Measurements from ENCODE around the gene EPO. TPM values are rescaled to one million over a fixed set of nuclear protein-coding genes. Genes with fewer than 3 reads are reported as not detected.

EPO gene
- total RNA-seq, 1 experiment from 2014 or later = 0.30 TPM

DNA sequence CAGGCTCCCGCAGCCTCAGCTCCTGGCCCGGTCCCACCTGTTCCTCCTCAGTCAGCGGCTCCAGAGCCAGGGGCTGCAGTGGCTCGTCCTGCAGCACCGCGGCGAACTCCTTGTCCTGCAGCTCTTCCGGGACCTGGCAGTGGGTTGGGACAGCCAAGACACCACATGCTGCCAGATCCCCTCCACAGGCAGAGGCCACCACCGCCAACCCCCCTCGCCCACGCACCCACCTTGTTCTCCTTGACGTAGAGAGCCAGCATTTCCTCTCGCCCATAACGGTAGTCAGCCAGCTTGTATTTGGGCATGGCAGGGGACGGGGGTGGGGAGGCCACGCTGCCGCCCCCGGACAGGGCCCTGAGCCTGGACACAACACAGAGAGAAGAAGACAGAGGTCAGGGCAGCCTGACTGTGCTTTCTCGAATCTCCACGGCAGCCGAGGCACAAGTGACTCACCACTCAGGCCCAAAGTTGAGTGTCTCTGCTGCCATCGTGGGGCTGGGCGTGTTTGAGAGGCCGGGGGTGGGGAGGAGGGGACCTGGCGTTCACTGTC lies 32.4 kb upstream of the EPO start:
- BruUV-seq (replicated peaks) = no TSS peak
- Histone ChIP-seq H3K4me2 (ENCODE audit: low read length) (no peak overlapping the region), H3K27ac (ENCODE audit: low read depth, low read length) (no peak overlapping the region), H2AFZ (ENCODE audit: low read depth, low read length, poor library complexity, severe bottlenecking) (no peak overlapping the region), H3K36me3 (ENCODE audit: control insufficient read depth in 1 of 2, insufficient read depth in 2 of 2, low read length in 2 of 2) (peaks cover 23 to 28% of the 10 kb centered on the region in 2 experiments; a peak in 3 of 4 replicates), H3K79me2 (ENCODE audit: insufficient read depth, low read length) (peaks cover 56% of the 10 kb centered on the region), H3K27me3 (ENCODE audit: insufficient read depth, low read length) (no peaks in the 10 kb centered on the region), H3K9ac (ENCODE audit: low read length) (no peak overlapping the region), H3K9me2 (ENCODE audit: insufficient read depth) (no peaks in the 10 kb centered on the region), H4K20me1 (ENCODE audit: insufficient read depth) (no peaks in the 10 kb centered on the region), H3K9me3 (ENCODE audit: control insufficient read depth in 1 of 2, insufficient read depth in 1 of 2, low read depth in 1 of 2, low read length in 2 of 2) (no peaks in the 10 kb centered on the region), H3K4me1 (ENCODE audit: control insufficient read depth in 1 of 2, insufficient read depth in 2 of 2, low read length in 2 of 2) (peaks cover 14 to 22% of the 10 kb centered on the region in 2 experiments; a peak in 3 of 4 replicates), H3K4me3 (replicated peaks in 1 of 2; ENCODE audit: low read depth in 1 of 2, low read length in 2 of 2) (no peak overlapping the region)
- TF ChIP-seq, protein P1, sequence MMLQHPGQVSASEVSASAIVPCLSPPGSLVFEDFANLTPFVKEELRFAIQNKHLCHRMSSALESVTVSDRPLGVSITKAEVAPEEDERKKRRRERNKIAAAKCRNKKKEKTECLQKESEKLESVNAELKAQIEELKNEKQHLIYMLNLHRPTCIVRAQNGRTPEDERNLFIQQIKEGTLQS (IDR thresholded peaks at IDR 0.05) = no peak
- TF ChIP-seq EZH2phosphoT487 (IDR thresholded peaks at IDR 0.05; ENCODE audit: borderline replicate concordance) (no peak), SP1 (IDR thresholded peaks at IDR 0.05; ENCODE audit: low read depth) (no peak), JUND (IDR thresholded peaks at IDR 0.05) (no peak), MAX (IDR thresholded peaks at IDR 0.05) (no peak), ZFX (IDR thresholded peaks at IDR 0.05) (no peak), SIN3A (IDR thresholded peaks at IDR 0.05; ENCODE audit: low read depth) (no peak), FOSL1 (IDR thresholded peaks at IDR 0.05; ENCODE audit: low read depth) (no peak), YY1 (IDR thresholded peaks at IDR 0.05; ENCODE audit: extremely low read depth, insufficient replicate concordance, low read depth, low read length) (no peak)
- TF ChIP-seq, protein P2, sequence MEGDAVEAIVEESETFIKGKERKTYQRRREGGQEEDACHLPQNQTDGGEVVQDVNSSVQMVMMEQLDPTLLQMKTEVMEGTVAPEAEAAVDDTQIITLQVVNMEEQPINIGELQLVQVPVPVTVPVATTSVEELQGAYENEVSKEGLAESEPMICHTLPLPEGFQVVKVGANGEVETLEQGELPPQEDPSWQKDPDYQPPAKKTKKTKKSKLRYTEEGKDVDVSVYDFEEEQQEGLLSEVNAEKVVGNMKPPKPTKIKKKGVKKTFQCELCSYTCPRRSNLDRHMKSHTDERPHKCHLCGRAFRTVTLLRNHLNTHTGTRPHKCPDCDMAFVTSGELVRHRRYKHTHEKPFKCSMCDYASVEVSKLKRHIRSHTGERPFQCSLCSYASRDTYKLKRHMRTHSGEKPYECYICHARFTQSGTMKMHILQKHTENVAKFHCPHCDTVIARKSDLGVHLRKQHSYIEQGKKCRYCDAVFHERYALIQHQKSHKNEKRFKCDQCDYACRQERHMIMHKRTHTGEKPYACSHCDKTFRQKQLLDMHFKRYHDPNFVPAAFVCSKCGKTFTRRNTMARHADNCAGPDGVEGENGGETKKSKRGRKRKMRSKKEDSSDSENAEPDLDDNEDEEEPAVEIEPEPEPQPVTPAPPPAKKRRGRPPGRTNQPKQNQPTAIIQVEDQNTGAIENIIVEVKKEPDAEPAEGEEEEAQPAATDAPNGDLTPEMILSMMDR (IDR thresholded peaks at IDR 0.05 in 2 of 3, conservative IDR thresholded peaks at IDR 0.05 in 1 of 3; ENCODE audit: borderline replicate concordance in 1 of 3, insufficient read depth in 1 of 3, low read depth in 2 of 3, low read length in 2 of 3) = no peak
- ChIA-PET RAD21 (ENCODE audit: low non-redundant PET in 1 of 2, low total read pairs in 2 of 2, uncharacterized antibody in 2 of 2, unreplicated experiment in 2 of 2) (no interaction called here), CTCF (no interaction called here), POLR2A (interaction anchor here (0.6 kb wide), 1 partner anchor 185 kb away, joined by 3 read pairs; no protein-coding TSS in a partner anchor)
- ATAC-seq = no peak
- DNase-seq (ENCODE audit: low read depth, low spot score) = no peak
- intact Hi-C loops (cut with micrococcal nuclease) = no loop called here
